Activated naive CD4-positive, alpha-beta T cell (primary cell): ENCODE data around the gene PLXNA4.

Experiments used
- DNase-seq, 4 experiments: peaks; one replicate each; lab custom pipeline; 2025; lab: John Stamatoyannopoulos, UW

The PLXNA4 gene

GRCh38 chr7:132533916-132534315, 42.4 kb downstream of the PLXNA4 start:
- no peak for DNase-seq

GRCh38 chr7:132532281-132532680, 44.0 kb downstream of the PLXNA4 start:
- DNase-seq, result no peak

- DNase-seq, result no peak
Measured at GRCh38 chr7:132531562-132531961, 44.7 kb downstream of the PLXNA4 start.

GRCh38 chr7:132528695-132529094, 47.6 kb downstream of the PLXNA4 start:
- DNase-seq, result no peak

GRCh38 chr7:132527467-132528410, 48.5 kb downstream of the PLXNA4 start:
- DNase-seq, result no peak

- DNase-seq, result no peak
Measured at GRCh38 chr7:132526111-132526740, 50.0 kb downstream of the PLXNA4 start.

- DNase-seq, result no peak
Measured at GRCh38 chr7:132521423-132521822, 54.8 kb downstream of the PLXNA4 start.

- no peak for DNase-seq
Measured at GRCh38 chr7:132520591-132521280, 55.5 kb downstream of the PLXNA4 start.

- no peak for DNase-seq
Measured at GRCh38 chr7:132519936-132520335, 56.3 kb downstream of the PLXNA4 start.

GRCh38 chr7:132518839-132519173, 57.5 kb downstream of the PLXNA4 start:
- DNase-seq, result no peak

- no peak for DNase-seq
Measured at GRCh38 chr7:132518102-132518838, 58.0 kb downstream of the PLXNA4 start.

GRCh38 chr7:132516042-132516840, 60.0 kb downstream of the PLXNA4 start:
- DNase-seq, result no peak

- DNase-seq, result no peak
Measured at GRCh38 chr7:132515181-132515580, 61.1 kb downstream of the PLXNA4 start.

GRCh38 chr7:132514430-132514829, 61.8 kb downstream of the PLXNA4 start:
- no peak for DNase-seq

GRCh38 chr7:132511921-132512320, 64.3 kb downstream of the PLXNA4 start:
- no peak for DNase-seq

GRCh38 chr7:132511387-132511786, 64.9 kb downstream of the PLXNA4 start:
- no peak for DNase-seq

GRCh38 chr7:132509643-132510042, 66.6 kb downstream of the PLXNA4 start:
- no peak for DNase-seq

- no peak for DNase-seq
Measured at GRCh38 chr7:132508724-132509353, 67.4 kb downstream of the PLXNA4 start.

GRCh38 chr7:132504852-132505251, 71.4 kb downstream of the PLXNA4 start:
- DNase-seq, result no peak

- no peak for DNase-seq
Measured at GRCh38 chr7:132504071-132504470, 72.2 kb downstream of the PLXNA4 start.

- no peak for DNase-seq
Measured at GRCh38 chr7:132503415-132503814, 72.9 kb downstream of the PLXNA4 start.
